GM19468 (cell line): ENCODE results near the gene CASP6.

Experiments
- ATAC-seq: cut with Tn5 transposase; IDR thresholded peaks from one replicate; pipeline ENCODE4 v1.9.1; 2021; ENCODE audit warnings: mild to moderate bottlenecking, moderate library complexity, moderate number of reproducible peaks; ENCODE audit not compliant: unreplicated experiment; ENCODE audit errors: extremely low read depth

Gene CASP6

GRCh38 chr4:109702950-109703663 lies at the start of gene CASP6:
CASP6 (minus strand) TSS chr4:109703445; CDS start chr4:109703395, 50 bp downstream.
- peak; percentile 85 for ATAC-seq

GRCh38 chr4:109752525-109752924 lies 49.3 kb upstream of the CASP6 start:
- no peak for ATAC-seq

GRCh38 chr4:109751852-109752251 lies 48.6 kb upstream of the CASP6 start:
- ATAC-seq, result no peak

- no peak for ATAC-seq
Measured at GRCh38 chr4:109750652-109751244, 47.5 kb upstream of the CASP6 start.

- no peak for ATAC-seq
Measured at GRCh38 chr4:109749388-109750082, 46.3 kb upstream of the CASP6 start.

- no peak for ATAC-seq
Measured at GRCh38 chr4:109748114-109748513, 44.9 kb upstream of the CASP6 start.

GRCh38 chr4:109746728-109747127 lies 43.5 kb upstream of the CASP6 start:
- ATAC-seq, result no peak

- ATAC-seq, result no peak
Measured at GRCh38 chr4:109745830-109746229, 42.6 kb upstream of the CASP6 start.

GRCh38 chr4:109739547-109739946 lies 36.3 kb upstream of the CASP6 start:
- ATAC-seq, result no peak

- no peak for ATAC-seq
Measured at GRCh38 chr4:109738104-109738872, 35.0 kb upstream of the CASP6 start.

- ATAC-seq, result no peak
Measured at GRCh38 chr4:109735566-109736365, 32.5 kb upstream of the CASP6 start.

- ATAC-seq, result no peak
Measured at GRCh38 chr4:109733728-109734127, 30.5 kb upstream of the CASP6 start.

- ATAC-seq, result no peak
Measured at GRCh38 chr4:109730619-109731545, 27.6 kb upstream of the CASP6 start.

- peak; percentile 64 for ATAC-seq
Measured at GRCh38 chr4:109729718-109730618, 26.7 kb upstream of the CASP6 start, which contains the start of gene PLA2G12A. PLA2G12A (minus strand) TSS chr4:109730070; CDS start chr4:109729809, 261 bp downstream.

- ATAC-seq, result no peak
Measured at GRCh38 chr4:109729117-109729717, 26.0 kb upstream of the CASP6 start.

GRCh38 chr4:109728385-109728784 lies 25.1 kb upstream of the CASP6 start:
- no peak for ATAC-seq

- no peak for ATAC-seq
Measured at GRCh38 chr4:109723110-109723509, 19.9 kb upstream of the CASP6 start.
